ENCODE data around the gene ZFAND2B. TPM values are rescaled to one million over a fixed set of nuclear protein-coding genes. Genes with fewer than 3 reads are reported as not detected.

Gene ZFAND2B
- polyA plus RNA-seq, 1 of the 3 experiments (the other 2 are of a cell fraction), result 39.9 TPM

DNA sequence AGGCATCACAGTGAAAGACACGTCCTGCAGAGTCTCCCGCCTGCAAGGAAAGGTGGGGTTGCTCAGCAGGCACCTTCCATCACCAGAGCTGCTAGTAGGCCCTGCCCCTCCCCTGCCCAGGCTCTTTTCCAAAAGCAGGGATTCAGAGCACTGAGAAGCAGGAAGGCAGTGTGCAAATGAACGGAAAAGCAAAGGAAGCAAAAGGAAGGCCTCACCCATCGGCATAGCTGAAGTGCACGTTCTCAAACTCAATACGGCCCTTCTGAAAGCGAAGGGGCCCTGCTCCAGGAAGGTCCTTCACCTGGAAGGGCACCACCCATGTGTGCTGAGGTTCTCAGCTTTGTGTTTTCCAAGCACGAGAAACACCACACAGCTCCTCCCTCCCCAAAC, 6.4 kb downstream of the ZFAND2B start:
- Histone ChIP-seq H3K4me3 (ENCODE audit: low read depth in 2 of 2, low read length in 1 of 2) (no peak overlapping the region), H3K9me3 (no peaks in the 10 kb centered on the region), H3F3A (replicated peaks; ENCODE audit: insufficient read depth) (peaks cover 13% of the 10 kb centered on the region), H3K4me2 (no peak overlapping the region), H3K36me3 (replicated peaks in 1 of 2; ENCODE audit: control insufficient read depth in 1 of 2, insufficient read depth in 2 of 2, low read length in 1 of 2) (peaks cover 22 to 62% of the 10 kb centered on the region in 2 experiments), H3K9ac (no peak overlapping the region), H3K79me2 (ENCODE audit: insufficient read depth) (no peaks in the 10 kb centered on the region), H3K27ac (ENCODE audit: low read depth in 2 of 2, low read length in 1 of 2) (no peak overlapping the region), H3K4me1 (ENCODE audit: control insufficient read depth in 1 of 2, insufficient read depth in 2 of 2, low read depth in 1 of 2, low read length in 1 of 2) (peaks cover 5 to 21% of the 10 kb centered on the region in 2 experiments; a peak in 3 of 4 replicates), H3K9me2 (no peaks in the 10 kb centered on the region), H3K27me3 (ENCODE audit: insufficient read depth) (no peaks in the 10 kb centered on the region), H2AFZ (ENCODE audit: low read depth) (no peak overlapping the region), H4K20me1 (ENCODE audit: insufficient read depth) (no peaks in the 10 kb centered on the region)
- 95% methylated on average over 8 of the region's 8 CpGs for WGBS (ENCODE audit: low lambda C conversion rate)
- TF ChIP-seq TEAD4 (IDR thresholded peaks at IDR 0.05; ENCODE audit: borderline replicate concordance, insufficient read depth) (no peak), FOXM1 (IDR thresholded peaks at IDR 0.05; ENCODE audit: low read depth) (no peak)
- TF ChIP-seq, protein P1, sequence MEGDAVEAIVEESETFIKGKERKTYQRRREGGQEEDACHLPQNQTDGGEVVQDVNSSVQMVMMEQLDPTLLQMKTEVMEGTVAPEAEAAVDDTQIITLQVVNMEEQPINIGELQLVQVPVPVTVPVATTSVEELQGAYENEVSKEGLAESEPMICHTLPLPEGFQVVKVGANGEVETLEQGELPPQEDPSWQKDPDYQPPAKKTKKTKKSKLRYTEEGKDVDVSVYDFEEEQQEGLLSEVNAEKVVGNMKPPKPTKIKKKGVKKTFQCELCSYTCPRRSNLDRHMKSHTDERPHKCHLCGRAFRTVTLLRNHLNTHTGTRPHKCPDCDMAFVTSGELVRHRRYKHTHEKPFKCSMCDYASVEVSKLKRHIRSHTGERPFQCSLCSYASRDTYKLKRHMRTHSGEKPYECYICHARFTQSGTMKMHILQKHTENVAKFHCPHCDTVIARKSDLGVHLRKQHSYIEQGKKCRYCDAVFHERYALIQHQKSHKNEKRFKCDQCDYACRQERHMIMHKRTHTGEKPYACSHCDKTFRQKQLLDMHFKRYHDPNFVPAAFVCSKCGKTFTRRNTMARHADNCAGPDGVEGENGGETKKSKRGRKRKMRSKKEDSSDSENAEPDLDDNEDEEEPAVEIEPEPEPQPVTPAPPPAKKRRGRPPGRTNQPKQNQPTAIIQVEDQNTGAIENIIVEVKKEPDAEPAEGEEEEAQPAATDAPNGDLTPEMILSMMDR (IDR thresholded peaks at IDR 0.05), result no peak
- ChIA-PET CTCF (interaction anchor here (0.5 to 3.4 kb wide), 5 partner anchors 12 to 179 kb away, joined by 3 to 22 read pairs (median 3); partner anchors contain the start of gene NHEJ1), POLR2A (interaction anchor here (0.8 kb wide), 1 partner anchor 12 kb away, joined by 3 read pairs; no protein-coding TSS in a partner anchor)
- no peak for DNase-seq

DNA sequence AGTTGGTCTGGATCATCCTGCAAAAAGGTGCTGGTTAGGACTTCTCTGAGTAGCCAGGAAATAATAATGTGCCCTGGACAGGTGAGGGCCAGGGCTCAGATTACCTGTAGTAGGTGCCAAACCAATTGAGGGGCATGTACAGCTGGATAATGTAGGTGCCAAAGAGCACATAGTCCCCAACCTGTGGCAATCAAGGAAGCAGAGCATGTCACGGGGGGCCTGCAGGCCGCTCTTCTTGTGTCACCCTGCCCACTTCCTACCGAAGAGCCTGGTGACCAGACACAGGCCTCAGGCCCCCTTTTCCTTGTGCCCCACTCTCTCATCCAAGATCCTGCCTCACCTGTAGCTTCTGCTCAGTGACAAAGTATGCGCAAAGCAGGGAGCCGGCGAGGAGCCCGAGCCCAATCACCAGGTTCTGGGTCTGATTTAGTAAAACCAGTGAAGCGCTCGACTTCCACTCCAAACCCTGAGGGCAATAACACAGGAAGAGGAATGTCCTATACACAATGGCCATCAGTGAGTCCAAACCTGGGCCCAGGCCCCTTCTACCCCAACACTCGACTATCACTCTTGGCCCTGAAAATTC, 7.0 kb downstream of the ZFAND2B start:
- Histone ChIP-seq H3F3A (replicated peaks; ENCODE audit: insufficient read depth) (peaks cover 15% of the 10 kb centered on the region), H4K20me1 (ENCODE audit: insufficient read depth) (no peaks in the 10 kb centered on the region), H3K9me3 (no peaks in the 10 kb centered on the region), H3K4me1 (ENCODE audit: control insufficient read depth in 1 of 2, insufficient read depth in 2 of 2, low read depth in 1 of 2, low read length in 1 of 2) (peaks cover 0 to 19% of the 10 kb centered on the region in 2 experiments; a peak in 1 of 4 replicates), H3K4me3 (ENCODE audit: low read depth in 2 of 2, low read length in 1 of 2) (no peak overlapping the region), H3K79me2 (ENCODE audit: insufficient read depth) (no peaks in the 10 kb centered on the region), H3K27me3 (ENCODE audit: insufficient read depth) (no peaks in the 10 kb centered on the region), H3K36me3 (replicated peaks in 1 of 2; ENCODE audit: control insufficient read depth in 1 of 2, insufficient read depth in 2 of 2, low read length in 1 of 2) (peaks cover 18 to 58% of the 10 kb centered on the region in 2 experiments), H3K27ac (ENCODE audit: low read depth in 2 of 2, low read length in 1 of 2) (no peak overlapping the region), H3K4me2 (no peak overlapping the region), H3K9ac (no peak overlapping the region), H2AFZ (ENCODE audit: low read depth) (no peak overlapping the region), H3K9me2 (no peaks in the 10 kb centered on the region)
- no peak for DNase-seq
- CTCF ChIA-PET, result interaction anchor here (1.5 to 3.4 kb wide), 4 partner anchors 13 to 81 kb away, joined by 3 to 22 read pairs (median 10); partner anchors contain the start of gene NHEJ1
- POLR2A ChIA-PET, result interaction anchor here (0.8 kb wide), 1 partner anchor 13 kb away, joined by 3 read pairs; no protein-coding TSS in a partner anchor
- 97% methylated on average over 10 of the region's 10 CpGs for WGBS (ENCODE audit: low lambda C conversion rate)
- no peak for TF ChIP-seq YY1 (IDR thresholded peaks at IDR 0.05; ENCODE audit: low read depth)
- no peak for TF ChIP-seq SIN3A (IDR thresholded peaks at IDR 0.05; ENCODE audit: borderline replicate concordance, low read depth, low read length)
- TF ChIP-seq, protein P2, sequence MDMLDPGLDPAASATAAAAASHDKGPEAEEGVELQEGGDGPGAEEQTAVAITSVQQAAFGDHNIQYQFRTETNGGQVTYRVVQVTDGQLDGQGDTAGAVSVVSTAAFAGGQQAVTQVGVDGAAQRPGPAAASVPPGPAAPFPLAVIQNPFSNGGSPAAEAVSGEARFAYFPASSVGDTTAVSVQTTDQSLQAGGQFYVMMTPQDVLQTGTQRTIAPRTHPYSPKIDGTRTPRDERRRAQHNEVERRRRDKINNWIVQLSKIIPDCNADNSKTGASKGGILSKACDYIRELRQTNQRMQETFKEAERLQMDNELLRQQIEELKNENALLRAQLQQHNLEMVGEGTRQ (IDR thresholded peaks at IDR 0.05; ENCODE audit: borderline replicate concordance, low read depth, low read length), result no peak
- TF ChIP-seq, protein P3, sequence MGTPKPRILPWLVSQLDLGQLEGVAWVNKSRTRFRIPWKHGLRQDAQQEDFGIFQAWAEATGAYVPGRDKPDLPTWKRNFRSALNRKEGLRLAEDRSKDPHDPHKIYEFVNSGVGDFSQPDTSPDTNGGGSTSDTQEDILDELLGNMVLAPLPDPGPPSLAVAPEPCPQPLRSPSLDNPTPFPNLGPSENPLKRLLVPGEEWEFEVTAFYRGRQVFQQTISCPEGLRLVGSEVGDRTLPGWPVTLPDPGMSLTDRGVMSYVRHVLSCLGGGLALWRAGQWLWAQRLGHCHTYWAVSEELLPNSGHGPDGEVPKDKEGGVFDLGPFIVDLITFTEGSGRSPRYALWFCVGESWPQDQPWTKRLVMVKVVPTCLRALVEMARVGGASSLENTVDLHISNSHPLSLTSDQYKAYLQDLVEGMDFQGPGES (IDR thresholded peaks at IDR 0.05; ENCODE audit: low read depth, low read length), result no peak
- TF ChIP-seq SMC3 (IDR thresholded peaks at IDR 0.05; ENCODE audit: low read depth, low read length), result no peak
- TF ChIP-seq EZH2phosphoT487 (IDR thresholded peaks at IDR 0.05; ENCODE audit: borderline replicate concordance, low read depth), result no peak
- TF ChIP-seq JUND (IDR thresholded peaks at IDR 0.05), result no peak
- TF ChIP-seq, protein P4, sequence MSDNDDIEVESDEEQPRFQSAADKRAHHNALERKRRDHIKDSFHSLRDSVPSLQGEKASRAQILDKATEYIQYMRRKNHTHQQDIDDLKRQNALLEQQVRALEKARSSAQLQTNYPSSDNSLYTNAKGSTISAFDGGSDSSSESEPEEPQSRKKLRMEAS (IDR thresholded peaks at IDR 0.05; ENCODE audit: low read depth), result no peak
- no peak for TF ChIP-seq GABPA (IDR thresholded peaks at IDR 0.05; ENCODE audit: low read depth)
- TF ChIP-seq, protein P5, sequence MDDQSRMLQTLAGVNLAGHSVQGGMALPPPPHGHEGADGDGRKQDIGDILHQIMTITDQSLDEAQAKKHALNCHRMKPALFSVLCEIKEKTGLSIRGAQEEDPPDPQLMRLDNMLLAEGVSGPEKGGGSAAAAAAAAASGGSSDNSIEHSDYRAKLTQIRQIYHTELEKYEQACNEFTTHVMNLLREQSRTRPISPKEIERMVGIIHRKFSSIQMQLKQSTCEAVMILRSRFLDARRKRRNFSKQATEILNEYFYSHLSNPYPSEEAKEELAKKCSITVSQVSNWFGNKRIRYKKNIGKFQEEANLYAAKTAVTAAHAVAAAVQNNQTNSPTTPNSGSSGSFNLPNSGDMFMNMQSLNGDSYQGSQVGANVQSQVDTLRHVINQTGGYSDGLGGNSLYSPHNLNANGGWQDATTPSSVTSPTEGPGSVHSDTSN (IDR thresholded peaks at IDR 0.05), result no peak
- TF ChIP-seq, protein P1 (IDR thresholded peaks at IDR 0.05), result no peak
- no peak for TF ChIP-seq TAF1 (IDR thresholded peaks at IDR 0.05; ENCODE audit: borderline replicate concordance, low read depth, low read length)
- TF ChIP-seq TCF12 (IDR thresholded peaks at IDR 0.05), result no peak
- no peak for TF ChIP-seq FOSL2 (IDR thresholded peaks at IDR 0.05; ENCODE audit: borderline replicate concordance, low read depth)
- TF ChIP-seq GATA2 (CRISPR knock-in tag; IDR thresholded peaks at IDR 0.05), result no peak
- TF ChIP-seq RAD21 (IDR thresholded peaks at IDR 0.05; ENCODE audit: low read length), result no peak

Data from SK-N-SH (cell line).